Pulmonary artery endothelial cell (primary cell): ENCODE results near the gene ZDHHC7. TPM values are rescaled to one million over a fixed set of nuclear protein-coding genes. Genes with fewer than 3 reads are reported as not detected.
"Not testable (repeated sequence)": the region's sequence is repeated elsewhere in the genome, so short reads cannot be mapped to it uniquely, and the experiment has no call there.

Experiments used
- DNase-seq: peaks from one replicate; pipeline ENCODE4 v3.0.0-alpha.2; 2011; ENCODE audit warnings: low read depth, low spot score
- total RNA-seq: library from RNA; depleted of rRNA; stranded (reverse); fragments of >200 nt; gene quantifications from 2 replicates; pipeline ENCODE4 v1.2.3, GENCODE V29; 2014

The ZDHHC7 gene
- total RNA-seq, 1 donor from 2014 or later: 56.0 TPM

- no peak for DNase-seq
Observed at GRCh38 chr16:85042606-85043005, 31.3 kb upstream of the ZDHHC7 start.

GRCh38 chr16:85042167-85042526 is 30.8 kb upstream of the ZDHHC7 start:
- no peak for DNase-seq

GRCh38 chr16:85041219-85042166 is 30.2 kb upstream of the ZDHHC7 start:
- DNase-seq: no peak

- DNase-seq: no peak
Observed at GRCh38 chr16:85040685-85041084, 29.4 kb upstream of the ZDHHC7 start.

- DNase-seq: no peak
Observed at GRCh38 chr16:85037721-85038120, 26.4 kb upstream of the ZDHHC7 start.

- DNase-seq: no peak
Observed at GRCh38 chr16:85037050-85037410, 25.7 kb upstream of the ZDHHC7 start.

- DNase-seq: no peak
Observed at GRCh38 chr16:85036236-85037049, 25.1 kb upstream of the ZDHHC7 start.

- DNase-seq: no peak
Observed at GRCh38 chr16:85034591-85035433, 23.5 kb upstream of the ZDHHC7 start.

GRCh38 chr16:85033171-85033570 is 21.8 kb upstream of the ZDHHC7 start:
- no peak for DNase-seq

- not testable (repeated sequence) for DNase-seq
Observed at GRCh38 chr16:85032187-85032586, 20.9 kb upstream of the ZDHHC7 start.

- no peak for DNase-seq
Observed at GRCh38 chr16:85031451-85031850, 20.1 kb upstream of the ZDHHC7 start.

- no peak for DNase-seq
Observed at GRCh38 chr16:85029981-85030401, 18.7 kb upstream of the ZDHHC7 start.

- no peak for DNase-seq
Observed at GRCh38 chr16:85029408-85029784, 18.1 kb upstream of the ZDHHC7 start.

- no peak for DNase-seq
Observed at GRCh38 chr16:85028685-85029407, 17.5 kb upstream of the ZDHHC7 start.

GRCh38 chr16:85027958-85028684 is 16.8 kb upstream of the ZDHHC7 start:
- no peak for DNase-seq

- peak; percentile 69 for DNase-seq
Observed at GRCh38 chr16:85027349-85027957, 16.1 kb upstream of the ZDHHC7 start, which contains the start of gene KIAA0513. Gene KIAA0513 (plus strand): TSS chr16:85027795. CDS start chr16:85067072, 39,277 bp downstream.

- no peak for DNase-seq
Observed at GRCh38 chr16:85026703-85027102, 15.4 kb upstream of the ZDHHC7 start.

GRCh38 chr16:85025781-85026653 is 14.7 kb upstream of the ZDHHC7 start:
- DNase-seq: no peak
